SK-N-MC (cell line): ENCODE results near the gene IQGAP3.

Source experiments
- DNase-seq: peaks from one replicate; pipeline ENCODE4 v3.0.0-alpha.2; 2011; ENCODE audit warnings: low read depth, low spot score
- H3K27ac ChIP-seq: fragments of 200-600 bp; sonication (generic); 2 replicates; pipeline ENCODE4 v1.5.1; 2016; ENCODE audit warnings: mixed run types
- H3K36me3 ChIP-seq: fragments of 200-600 bp; sonication (generic); 2 replicates; pipeline ENCODE4 v1.6.1; 2017; ENCODE audit warnings: antibody characterized with exemption, low read length, mixed read lengths; ENCODE audit not compliant: insufficient read depth
- H3K4me3 ChIP-seq: fragments of 200-600 bp; sonication (generic); 2 replicates; pipeline ENCODE4 v1.5.1; 2016
- H3K9ac ChIP-seq: fragments of 200-600 bp; sonication (generic); 2 replicates; pipeline ENCODE4 v1.8.0; 2017; ENCODE audit warnings: mixed run types, mixed read lengths; ENCODE audit not compliant: insufficient read length
- H3K9me3 ChIP-seq: fragments of 200-600 bp; sonication (generic); 2 replicates; pipeline ENCODE4 v1.6.1; 2017; ENCODE audit warnings: low read depth, mild to moderate bottlenecking, antibody characterized with exemption, low read length, moderate library complexity, mixed read lengths
- EZH2 ChIP-seq: fragments of 200-600 bp; sonication (generic); IDR thresholded peaks from one replicate; pipeline ENCODE4 v1.6.1; 2017; ENCODE audit warnings: antibody characterized with exemption
- FOXP2 ChIP-seq: optimal IDR thresholded peaks from 2 replicates; pipeline ENCODE3; 2011; ENCODE audit warnings: mild to moderate bottlenecking, moderate library complexity; ENCODE audit not compliant: insufficient read depth; ENCODE audit errors: extremely low read length, control extremely low read depth
- POLR2AphosphoS5 ChIP-seq: IDR thresholded peaks from 2 replicates; pipeline ENCODE4 v1.6.1; 2012; ENCODE audit warnings: mild to moderate bottlenecking, low read depth, low read length, borderline replicate concordance

IQGAP3 gene

GRCh38 chr1:156522443-156522970 lies 49.9 kb downstream of the IQGAP3 start:
- TF ChIP-seq POLR2AphosphoS5: no peak
- no peak for TF ChIP-seq EZH2
- TF ChIP-seq FOXP2: no peak
- H3K36me3 ChIP-seq: no peaks in the 10 kb centered on the region; the same call in 1 of the 2 replicates
- DNase-seq: no peak
- H3K4me3 ChIP-seq: no peak overlapping the region
- H3K9ac ChIP-seq: no peak overlapping the region
- H3K9me3 ChIP-seq: no peaks in the 10 kb centered on the region
- H3K27ac ChIP-seq: no peak overlapping the region

- DNase-seq: no peak
- no peak for TF ChIP-seq POLR2AphosphoS5
- TF ChIP-seq EZH2: no peak
- no peak for TF ChIP-seq FOXP2
- no peak overlapping the region for H3K27ac ChIP-seq
- no peak overlapping the region for H3K4me3 ChIP-seq
- no peaks in the 10 kb centered on the region for H3K9me3 ChIP-seq
- H3K9ac ChIP-seq: no peak overlapping the region
- H3K36me3 ChIP-seq: no peaks in the 10 kb centered on the region
Measured at GRCh38 chr1:156517748-156518147, 54.6 kb downstream of the IQGAP3 start.

GRCh38 chr1:156516821-156517220 lies 55.5 kb downstream of the IQGAP3 start:
- H3K9me3 ChIP-seq: no peaks in the 10 kb centered on the region
- TF ChIP-seq FOXP2 (no peak), EZH2 (no peak), POLR2AphosphoS5 (no peak)

GRCh38 chr1:156515956-156516355 lies 56.4 kb downstream of the IQGAP3 start:
- no peak for DNase-seq
- TF ChIP-seq FOXP2 (no peak), POLR2AphosphoS5 (no peak)
- no peak overlapping the region for H3K4me3 ChIP-seq

More at GRCh38 chr1:156516821-156517220, 55.5 kb downstream of the IQGAP3 start:
- Histone ChIP-seq H3K4me3 (no peak overlapping the region), H3K9ac (no peak overlapping the region), H3K36me3 (no peaks in the 10 kb centered on the region), H3K27ac (no peak overlapping the region)
- DNase-seq: no peak

GRCh38 chr1:156513185-156513584 lies 59.2 kb downstream of the IQGAP3 start:
- no peak overlapping the region for H3K4me3 ChIP-seq
- H3K9me3 ChIP-seq: no peaks in the 10 kb centered on the region
- DNase-seq: no peak
- H3K36me3 ChIP-seq: no peaks in the 10 kb centered on the region
- no peak overlapping the region for H3K9ac ChIP-seq
- H3K27ac ChIP-seq: no peak overlapping the region
- no peak for TF ChIP-seq EZH2
- no peak for TF ChIP-seq POLR2AphosphoS5
- no peak for TF ChIP-seq FOXP2

More at GRCh38 chr1:156515956-156516355, 56.4 kb downstream of the IQGAP3 start:
- Histone ChIP-seq H3K36me3 (no peaks in the 10 kb centered on the region), H3K9me3 (no peaks in the 10 kb centered on the region), H3K9ac (no peak overlapping the region), H3K27ac (peak overlapping the region; percentile 12; the same call in 1 of the 2 replicates)

- Histone ChIP-seq H3K27ac (no peak overlapping the region), H3K9ac (no peak overlapping the region), H3K36me3 (no peaks in the 10 kb centered on the region), H3K4me3 (no peak overlapping the region), H3K9me3 (no peaks in the 10 kb centered on the region)
- TF ChIP-seq EZH2 (no peak), FOXP2 (no peak), POLR2AphosphoS5 (no peak)
- DNase-seq: no peak
Measured at GRCh38 chr1:156511644-156512043, 60.7 kb downstream of the IQGAP3 start.

GRCh38 chr1:156510709-156511108 lies 61.7 kb downstream of the IQGAP3 start:
- no peak overlapping the region for H3K27ac ChIP-seq
- DNase-seq: no peak
- H3K4me3 ChIP-seq: no peak overlapping the region
- H3K9ac ChIP-seq: no peak overlapping the region
- no peaks in the 10 kb centered on the region for H3K36me3 ChIP-seq
- H3K9me3 ChIP-seq: no peaks in the 10 kb centered on the region
- no peak for TF ChIP-seq FOXP2

- H3K9me3 ChIP-seq: no peaks in the 10 kb centered on the region
- no peaks in the 10 kb centered on the region for H3K36me3 ChIP-seq
- no peak overlapping the region for H3K4me3 ChIP-seq
- no peak for DNase-seq
- H3K27ac ChIP-seq: no peak overlapping the region
- no peak overlapping the region for H3K9ac ChIP-seq
- TF ChIP-seq EZH2: no peak
- no peak for TF ChIP-seq FOXP2
- no peak for TF ChIP-seq POLR2AphosphoS5
Measured at GRCh38 chr1:156509424-156510034, 62.8 kb downstream of the IQGAP3 start.

- DNase-seq: no peak
- H3K9me3 ChIP-seq: no peaks in the 10 kb centered on the region
- no peaks in the 10 kb centered on the region for H3K36me3 ChIP-seq
- no peak overlapping the region for H3K27ac ChIP-seq
- H3K4me3 ChIP-seq: no peak overlapping the region
- TF ChIP-seq FOXP2 (no peak), POLR2AphosphoS5 (no peak), EZH2 (no peak)
- H3K9ac ChIP-seq: no peak overlapping the region
Measured at GRCh38 chr1:156508955-156509234, 63.5 kb downstream of the IQGAP3 start.
